HepG2 (cell line): ENCODE data around the gene CUEDC2. TPM values are rescaled to one million over a fixed set of nuclear protein-coding genes. Genes with fewer than 3 reads are reported as not detected.
A peak's percentile ranks its signal among the peaks of the same experiment; 100 is the strongest.

Experiments
- CENPT ChIP-seq: sonication (generic); formaldehyde crosslinking; IDR thresholded peaks from 2 replicates; pipeline ENCODE4 v1.8.0; 2022; ENCODE audit warnings: low read depth, mild to moderate bottlenecking, moderate library complexity, missing genetic modification reagents
- CREM ChIP-seq, 2 experiments: sonication (generic) in 1 of 2; formaldehyde crosslinking in 1 of 2; IDR thresholded peaks; 2 replicates each; pipeline versions ENCODE4 v1.4.0 to v1.6.1; 2016 to 2020; ENCODE audit warnings: antibody characterized with exemption in 1 of 2, mild to moderate bottlenecking in 1 of 2, missing genetic modification reagents in 1 of 2
- DRAP1 ChIP-seq: IDR thresholded peaks from 2 replicates; pipeline ENCODE4 v1.6.1; 2016; ENCODE audit warnings: missing genetic modification reagents, missing compliant biosample characterization
- EED ChIP-seq: sonication (generic); formaldehyde crosslinking; IDR thresholded peaks from 2 replicates; pipeline ENCODE4 v1.5.0; 2020; ENCODE audit warnings: mild to moderate bottlenecking, missing genetic modification reagents
- GTF3A ChIP-seq: sonication (generic); formaldehyde crosslinking; conservative IDR thresholded peaks from 2 replicates; pipeline ENCODE4 v1.4.0; 2020; ENCODE audit warnings: mild to moderate bottlenecking, missing genetic modification reagents
- PHF8 ChIP-seq: sonication (generic); formaldehyde crosslinking; IDR thresholded peaks from 2 replicates; pipeline ENCODE4 v1.5.0; 2020; ENCODE audit warnings: missing genetic modification reagents
- POGZ ChIP-seq: sonication (generic); formaldehyde crosslinking; IDR thresholded peaks from 2 replicates; pipeline ENCODE4 v1.4.0; 2020; ENCODE audit warnings: mild to moderate bottlenecking, missing genetic modification reagents
- PREB ChIP-seq: sonication (generic); formaldehyde crosslinking; IDR thresholded peaks from 2 replicates; pipeline ENCODE4 v1.4.0; 2020; ENCODE audit warnings: missing genetic modification reagents
- PRMT3 ChIP-seq: sonication (generic); formaldehyde crosslinking; IDR thresholded peaks from 2 replicates; pipeline ENCODE4 v1.8.1; 2022; ENCODE audit warnings: low read depth, mild to moderate bottlenecking, moderate library complexity, missing genetic modification reagents, borderline replicate concordance
- SOX13 ChIP-seq, 3 experiments: fragments of 450-650 bp in 1 of 3; sonication (generic) in 1 of 3; formaldehyde crosslinking in 1 of 3; IDR thresholded peaks in 2 of 3; conservative IDR thresholded peaks in 1 of 3; 2 replicates each; pipeline versions ENCODE4 v1.5.0 to v1.6.1; 2016 to 2020; ENCODE audit warnings: antibody characterized with exemption in 1 of 3, mild to moderate bottlenecking in 1 of 3, missing compliant biosample characterization in 1 of 3, missing genetic modification reagents in 1 of 3, moderate library complexity in 1 of 3
- TIGD3 ChIP-seq: sonication (generic); formaldehyde crosslinking; IDR thresholded peaks from 2 replicates; pipeline ENCODE4 v1.5.1; 2020; ENCODE audit warnings: mild to moderate bottlenecking, missing genetic modification reagents, borderline replicate concordance
- ZFAT ChIP-seq: sonication (generic); formaldehyde crosslinking; conservative IDR thresholded peaks from 2 replicates; pipeline ENCODE4 v1.8.1; 2023; ENCODE audit warnings: missing genetic modification reagents, inconsistent platforms
- ZFP36L2 ChIP-seq: sonication (generic); formaldehyde crosslinking; IDR thresholded peaks from 2 replicates; pipeline ENCODE4 v1.4.0; 2020; ENCODE audit warnings: missing genetic modification reagents
- ZNF30 ChIP-seq: sonication (generic); formaldehyde crosslinking; IDR thresholded peaks from 2 replicates; pipeline ENCODE4 v1.5.0; 2020; ENCODE audit warnings: mild to moderate bottlenecking, missing genetic modification reagents
- ZNF577 ChIP-seq: sonication (generic); formaldehyde crosslinking; IDR thresholded peaks from 2 replicates; pipeline ENCODE4 v1.4.0; 2020; ENCODE audit warnings: mild to moderate bottlenecking, low read depth, missing genetic modification reagents, borderline replicate concordance
- ZNF841 ChIP-seq: sonication (generic); formaldehyde crosslinking; IDR thresholded peaks from 2 replicates; pipeline ENCODE4 v1.8.1; 2023; ENCODE audit warnings: missing genetic modification reagents, borderline replicate concordance
- polyA plus RNA-seq, 8 experiments: library from polyadenylated mRNA; depleted of rRNA in 3 of 8; stranded (reverse) in 7 of 8; unstranded in 1 of 8; fragments of >200 nt; fragmentation: Illumina TruSeq in 4 of 8; extraction: Trizol in 4 of 8; gene quantifications; 2 replicates each; pipeline versions ENCODE4 v1.2.1 to v1.2.3, GENCODE V29; 2011 to 2016; ENCODE audit warnings: low read depth in 4 of 8, missing spikeins in 1 of 8, mixed read lengths in 1 of 8; ENCODE audit not compliant: insufficient read depth in 1 of 8
- total RNA-seq, 5 experiments: library from RNA; depleted of rRNA; stranded (reverse); fragments of >200 nt; fragmentation: Illumina TruSeq; extraction: Trizol; gene quantifications; 2 replicates each; pipeline ENCODE4 v1.2.3, GENCODE V29; 2016; ENCODE audit warnings: low read depth in 1 of 5
- TF ChIP-seq, protein P1 (sequence below): sonication (generic); formaldehyde crosslinking; IDR thresholded peaks from 2 replicates; pipeline ENCODE4 v1.8.0; 2022; ENCODE audit warnings: missing genetic modification reagents, mild to moderate bottlenecking, inconsistent platforms, borderline replicate concordance
- TF ChIP-seq, protein P2 (sequence below): sonication (generic); formaldehyde crosslinking; IDR thresholded peaks from 2 replicates; pipeline ENCODE4 v1.5.0; 2020; ENCODE audit warnings: missing genetic modification reagents, mild to moderate bottlenecking, borderline replicate concordance
- TF ChIP-seq, protein P3 (sequence below): IDR thresholded peaks from 2 replicates; pipeline ENCODE4 v1.6.1; 2016
- TF ChIP-seq, protein P4 (sequence below): IDR thresholded peaks from 2 replicates; pipeline ENCODE4 v1.6.1; 2016

The CUEDC2 gene
- total and polyA plus RNA-seq, 2 of the 13 experiments (the other 11 are each of a cell fraction or from before 2014, with no cell fraction given), result 13.1 to 18.4 TPM

DNA sequence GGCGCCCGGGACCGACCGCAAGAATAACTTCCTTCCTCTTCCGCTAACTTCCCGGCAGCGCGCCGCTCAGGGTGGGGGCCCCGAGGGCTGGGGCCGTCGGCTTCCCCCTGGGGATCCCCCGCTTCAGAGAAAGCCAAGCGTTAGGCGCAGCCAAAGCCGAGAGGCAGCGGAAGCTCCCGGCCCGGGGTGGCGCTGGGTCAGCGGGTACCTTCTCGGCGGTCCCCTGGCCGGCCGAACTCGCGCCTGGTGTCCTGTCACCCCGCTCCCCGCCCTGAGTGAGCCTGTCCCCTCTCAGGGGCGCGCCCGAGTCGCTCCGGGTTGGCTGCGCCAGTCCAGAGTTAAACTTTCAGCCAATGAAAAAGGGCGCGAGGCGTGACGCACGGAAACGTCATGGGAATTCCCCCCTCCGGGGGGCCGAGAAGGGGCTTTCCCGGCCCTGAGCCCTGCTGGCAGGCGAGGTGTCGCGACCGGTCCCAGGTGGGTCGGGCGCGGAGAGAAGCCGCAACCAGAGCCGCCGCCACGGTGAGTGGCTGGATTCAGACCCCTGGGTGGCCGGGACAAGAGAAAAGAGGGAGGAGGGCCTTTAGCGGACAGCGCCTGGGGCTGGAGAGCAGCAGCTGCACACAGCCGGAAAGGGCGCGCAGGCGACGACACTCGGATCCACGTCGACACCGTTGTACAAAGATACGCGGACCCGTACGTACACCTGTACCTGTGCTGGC is 38.1 kb downstream of the CUEDC2 start (continued):
- TF ChIP-seq, protein P1, sequence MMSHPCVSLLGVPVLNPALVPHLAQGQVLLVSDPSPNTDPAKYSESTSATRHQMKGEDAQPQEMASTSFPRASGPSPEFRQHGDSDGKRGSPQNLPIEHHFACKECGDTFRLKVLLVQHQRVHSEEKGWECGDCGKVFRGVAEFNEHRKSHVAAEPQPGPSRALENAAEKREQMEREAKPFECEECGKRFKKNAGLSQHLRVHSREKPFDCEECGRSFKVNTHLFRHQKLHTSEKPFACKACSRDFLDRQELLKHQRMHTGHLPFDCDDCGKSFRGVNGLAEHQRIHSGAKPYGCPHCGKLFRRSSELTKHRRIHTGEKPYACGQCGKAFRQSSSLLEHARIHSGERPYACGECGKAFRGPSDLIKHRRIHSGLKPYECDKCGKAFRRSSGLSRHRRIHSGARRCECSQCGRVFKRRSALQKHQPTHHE (CRISPR knock-in tag), result no peak
- TF ChIP-seq SOX13 (IDR thresholded peaks at IDR 0.05), result no peak
- 0 out of 4 replicates have a peak, but pooled peaks of 1 of the 2 experiments have one; percentile 32 for TF ChIP-seq SOX13 (CRISPR knock-in tag; conservative IDR thresholded peaks at IDR 0.05 in 1 of 2, IDR thresholded peaks at IDR 0.05 in 1 of 2)
- no peak for TF ChIP-seq ZNF577 (CRISPR knock-in tag)
- TF ChIP-seq EED, result no peak
- TF ChIP-seq CREM (IDR thresholded peaks at IDR 0.05), result peak; percentile 97
- TF ChIP-seq CREM (CRISPR knock-in tag; IDR thresholded peaks at IDR 0.05), result peak; percentile 73; the same call in 1 of the 2 replicates
- TF ChIP-seq, protein P2, sequence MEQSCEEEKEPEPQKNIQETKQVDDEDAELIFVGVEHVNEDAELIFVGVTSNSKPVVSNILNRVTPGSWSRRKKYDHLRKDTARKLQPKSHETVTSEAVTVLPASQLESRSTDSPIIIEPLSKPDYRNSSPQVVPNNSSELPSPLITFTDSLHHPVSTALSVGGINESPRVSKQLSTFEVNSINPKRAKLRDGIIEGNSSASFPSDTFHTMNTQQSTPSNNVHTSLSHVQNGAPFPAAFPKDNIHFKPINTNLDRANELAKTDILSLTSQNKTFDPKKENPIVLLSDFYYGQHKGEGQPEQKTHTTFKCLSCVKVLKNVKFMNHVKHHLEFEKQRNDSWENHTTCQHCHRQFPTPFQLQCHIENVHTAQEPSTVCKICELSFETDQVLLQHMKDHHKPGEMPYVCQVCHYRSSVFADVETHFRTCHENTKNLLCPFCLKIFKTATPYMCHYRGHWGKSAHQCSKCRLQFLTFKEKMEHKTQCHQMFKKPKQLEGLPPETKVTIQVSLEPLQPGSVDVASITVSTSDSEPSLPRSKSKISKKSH (CRISPR knock-in tag), result no peak
- TF ChIP-seq PRMT3, result no peak
- TF ChIP-seq, protein P3, sequence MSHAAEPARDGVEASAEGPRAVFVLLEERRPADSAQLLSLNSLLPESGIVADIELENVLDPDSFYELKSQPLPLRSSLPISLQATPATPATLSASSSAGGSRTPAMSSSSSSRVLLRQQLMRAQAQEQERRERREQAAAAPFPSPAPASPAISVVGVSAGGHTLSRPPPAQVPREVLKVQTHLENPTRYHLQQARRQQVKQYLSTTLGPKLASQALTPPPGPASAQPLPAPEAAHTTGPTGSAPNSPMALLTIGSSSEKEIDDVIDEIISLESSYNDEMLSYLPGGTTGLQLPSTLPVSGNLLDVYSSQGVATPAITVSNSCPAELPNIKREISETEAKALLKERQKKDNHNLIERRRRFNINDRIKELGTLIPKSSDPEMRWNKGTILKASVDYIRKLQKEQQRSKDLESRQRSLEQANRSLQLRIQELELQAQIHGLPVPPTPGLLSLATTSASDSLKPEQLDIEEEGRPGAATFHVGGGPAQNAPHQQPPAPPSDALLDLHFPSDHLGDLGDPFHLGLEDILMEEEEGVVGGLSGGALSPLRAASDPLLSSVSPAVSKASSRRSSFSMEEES (CRISPR knock-in tag), result no peak
- no peak for TF ChIP-seq PREB (CRISPR knock-in tag)
- TF ChIP-seq DRAP1 (CRISPR knock-in tag), result no peak
- no peak for TF ChIP-seq ZFAT (CRISPR knock-in tag)
- TF ChIP-seq PHF8 (CRISPR knock-in tag), result peak; percentile 72
- TF ChIP-seq GTF3A (CRISPR knock-in tag), result no peak
- no peak for TF ChIP-seq CENPT (CRISPR knock-in tag)
- TF ChIP-seq ZNF841, result no peak
- no peak for TF ChIP-seq TIGD3 (CRISPR knock-in tag)
- 0 out of 2 replicates have a peak, but pooled peaks have one; percentile 40 for TF ChIP-seq POGZ (CRISPR knock-in tag)
- no peak for TF ChIP-seq ZNF30
- TF ChIP-seq, protein P4, sequence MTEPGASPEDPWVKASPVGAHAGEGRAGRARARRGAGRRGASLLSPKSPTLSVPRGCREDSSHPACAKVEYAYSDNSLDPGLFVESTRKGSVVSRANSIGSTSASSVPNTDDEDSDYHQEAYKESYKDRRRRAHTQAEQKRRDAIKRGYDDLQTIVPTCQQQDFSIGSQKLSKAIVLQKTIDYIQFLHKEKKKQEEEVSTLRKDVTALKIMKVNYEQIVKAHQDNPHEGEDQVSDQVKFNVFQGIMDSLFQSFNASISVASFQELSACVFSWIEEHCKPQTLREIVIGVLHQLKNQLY (CRISPR knock-in tag), result no peak
- TF ChIP-seq ZFP36L2 (CRISPR knock-in tag), result no peak
